Loucy (cell line): ENCODE results near the gene CORO1C.

Experiments used
- CTCF ChIP-seq: fragments of 200-600 bp; sonication (generic); conservative IDR thresholded peaks from 2 replicates; pipeline ENCODE4 v1.5.1; 2014; ENCODE audit warnings: mild to moderate bottlenecking, antibody characterized with exemption, low read length
- EZH2phosphoT487 ChIP-seq: fragments of 200-600 bp; IDR thresholded peaks from 2 replicates; pipeline ENCODE4 v1.6.1; 2018; ENCODE audit warnings: antibody characterized with exemption, mild to moderate bottlenecking, moderate library complexity, borderline replicate concordance

- TF ChIP-seq CTCF (no peak), EZH2phosphoT487 (no peak)
Observed at GRCh38 chr12:108595711-108596647, 135.3 kb downstream of the CORO1C start.
